SU-DHL-6 (cell line): ENCODE measurements around the gene FBXO17.

Experiments used
- H2AFZ ChIP-seq: fragments of 200-600 bp; sonication (generic); 2 replicates; pipeline ENCODE4 v1.6.1; 2014; ENCODE audit warnings: low read depth, mild to moderate bottlenecking, moderate library complexity, mixed read lengths, antibody characterized with exemption, low read length; ENCODE audit not compliant: severe bottlenecking
- H3F3A ChIP-seq: fragments of 200-600 bp; shearing (Covaris generic); 2 replicates; pipeline ENCODE4 v1.6.0; 2016; ENCODE audit warnings: antibody characterized with exemption, mild to moderate bottlenecking; ENCODE audit not compliant: insufficient read depth
- H3K27ac ChIP-seq: fragments of 200-600 bp; sonication (generic); 2 replicates; pipeline ENCODE4 v1.5.1; 2016; ENCODE audit warnings: low read depth, mild to moderate bottlenecking, low read length, moderate library complexity, mixed read lengths
- H3K27me3 ChIP-seq: fragments of 200-600 bp; sonication (generic), shearing (Covaris generic); 2 replicates; pipeline ENCODE4 v1.6.0; 2014; ENCODE audit warnings: mild to moderate bottlenecking, low read length
- H3K36me3 ChIP-seq: fragments of 200-600 bp; sonication (generic); 2 replicates; pipeline ENCODE4 v1.6.1; 2014; ENCODE audit warnings: mild to moderate bottlenecking, low read length, mixed read lengths
- H3K4me2 ChIP-seq: fragments of 300-600, 200-600 bp; shearing (Covaris generic), sonication (generic); 2 replicates; pipeline ENCODE4 v1.6.0; 2014; ENCODE audit warnings: low read length, low read depth, mild to moderate bottlenecking; ENCODE audit not compliant: poor library complexity, severe bottlenecking
- H3K4me3 ChIP-seq: fragments of 200-600 bp; sonication (generic); 2 replicates; pipeline ENCODE4 v1.5.1; 2014; ENCODE audit warnings: antibody characterized with exemption, low read length, mild to moderate bottlenecking, mixed read lengths; ENCODE audit not compliant: insufficient read depth, poor library complexity, severe bottlenecking
- H3K79me2 ChIP-seq: fragments of 200-600 bp; sonication (generic); 2 replicates; pipeline ENCODE4 v1.6.1; 2014; ENCODE audit warnings: mild to moderate bottlenecking, low read length, moderate library complexity; ENCODE audit not compliant: insufficient read depth
- H3K9ac ChIP-seq: fragments of 200-600 bp; sonication (generic); 2 replicates; pipeline ENCODE4 v1.7.0; 2014; ENCODE audit warnings: mild to moderate bottlenecking, low read length
- H3K9me2 ChIP-seq: fragments of 200-600 bp; sonication (generic); replicated peaks from 2 replicates; pipeline ENCODE4 v1.6.1; 2014; ENCODE audit warnings: low read length; ENCODE audit not compliant: insufficient read depth
- H3K9me3 ChIP-seq: fragments of 200-600 bp; sonication (generic); 2 replicates; pipeline ENCODE4 v1.6.1; 2014; ENCODE audit warnings: low read length, mixed read lengths; ENCODE audit not compliant: insufficient read depth
- H4K20me1 ChIP-seq: fragments of 200-600 bp; sonication (generic); 2 replicates; pipeline ENCODE4 v1.6.1; 2014; ENCODE audit warnings: low read depth, mild to moderate bottlenecking, antibody characterized with exemption, low read length, moderate library complexity, mixed read lengths
- EZH2phosphoT487 ChIP-seq: fragments of 200-600 bp; sonication (generic), shearing (Covaris generic); conservative IDR thresholded peaks from 2 replicates; pipeline ENCODE4 v1.6.1; 2018; ENCODE audit warnings: mild to moderate bottlenecking, antibody characterized with exemption, low read length, moderate library complexity, mixed read lengths
- TF ChIP-seq, protein P1 (sequence below): fragments of 200-600 bp; sonication (generic); IDR thresholded peaks from one replicate; pipeline ENCODE4 v1.5.1; 2017; ENCODE audit warnings: antibody characterized with exemption, mild to moderate bottlenecking, low read length, moderate library complexity; ENCODE audit not compliant: insufficient read depth, poor library complexity, severe bottlenecking

Gene FBXO17

DNA sequence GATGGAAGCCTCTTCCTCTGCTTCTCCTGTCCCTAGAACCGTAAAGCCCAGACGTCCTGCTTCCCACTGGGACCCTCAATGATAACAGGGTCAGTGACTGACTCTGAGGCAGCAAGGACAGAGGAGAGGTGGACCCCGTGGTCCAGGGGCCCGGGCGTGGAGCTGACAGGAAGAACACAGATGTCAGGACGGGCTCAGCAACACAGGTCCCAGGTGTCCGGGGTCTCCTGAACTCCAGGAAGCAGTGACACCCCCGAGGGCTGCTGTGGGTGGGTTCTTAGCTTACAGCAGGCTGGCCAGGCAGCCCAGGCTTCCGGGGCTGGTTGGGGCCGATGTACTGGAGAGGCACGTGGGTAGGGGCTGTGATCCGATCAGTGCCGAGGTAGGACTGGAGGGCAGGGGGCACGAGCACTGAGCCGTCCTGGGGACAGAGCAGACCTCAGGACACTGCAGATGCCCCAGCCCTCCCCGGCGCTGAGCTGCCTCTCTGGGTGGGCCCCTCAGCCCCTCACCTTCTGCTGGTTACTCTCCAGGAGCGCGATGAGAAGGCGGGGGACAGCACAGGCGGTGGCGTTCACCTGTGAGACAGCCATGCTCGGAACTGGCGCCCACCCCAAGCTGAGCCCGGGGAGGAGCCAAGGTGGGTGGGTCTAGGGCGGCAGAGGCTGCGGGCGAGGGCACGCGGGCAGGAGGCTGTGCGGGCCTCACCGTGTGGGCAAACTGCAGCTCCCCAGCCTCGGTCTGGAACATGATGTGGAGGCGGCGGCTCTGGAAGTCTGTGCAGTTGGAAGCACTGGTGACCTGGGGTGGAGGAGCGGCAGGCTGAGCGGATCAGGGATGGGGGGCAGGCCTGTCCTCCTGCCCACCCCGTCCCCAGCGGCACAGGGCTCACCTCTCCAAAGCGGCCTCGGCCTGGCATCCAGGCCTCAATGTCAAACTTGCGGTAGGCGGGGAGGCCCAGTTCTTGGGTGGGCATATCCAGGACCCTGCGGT is 59.9 kb downstream of the FBXO17 start:
- TF ChIP-seq EZH2phosphoT487, result no peak
- TF ChIP-seq, protein P1, sequence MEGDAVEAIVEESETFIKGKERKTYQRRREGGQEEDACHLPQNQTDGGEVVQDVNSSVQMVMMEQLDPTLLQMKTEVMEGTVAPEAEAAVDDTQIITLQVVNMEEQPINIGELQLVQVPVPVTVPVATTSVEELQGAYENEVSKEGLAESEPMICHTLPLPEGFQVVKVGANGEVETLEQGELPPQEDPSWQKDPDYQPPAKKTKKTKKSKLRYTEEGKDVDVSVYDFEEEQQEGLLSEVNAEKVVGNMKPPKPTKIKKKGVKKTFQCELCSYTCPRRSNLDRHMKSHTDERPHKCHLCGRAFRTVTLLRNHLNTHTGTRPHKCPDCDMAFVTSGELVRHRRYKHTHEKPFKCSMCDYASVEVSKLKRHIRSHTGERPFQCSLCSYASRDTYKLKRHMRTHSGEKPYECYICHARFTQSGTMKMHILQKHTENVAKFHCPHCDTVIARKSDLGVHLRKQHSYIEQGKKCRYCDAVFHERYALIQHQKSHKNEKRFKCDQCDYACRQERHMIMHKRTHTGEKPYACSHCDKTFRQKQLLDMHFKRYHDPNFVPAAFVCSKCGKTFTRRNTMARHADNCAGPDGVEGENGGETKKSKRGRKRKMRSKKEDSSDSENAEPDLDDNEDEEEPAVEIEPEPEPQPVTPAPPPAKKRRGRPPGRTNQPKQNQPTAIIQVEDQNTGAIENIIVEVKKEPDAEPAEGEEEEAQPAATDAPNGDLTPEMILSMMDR, result no peak
- Histone ChIP-seq H4K20me1 (no peaks in the 10 kb centered on the region), H3K36me3 (no peaks in the 10 kb centered on the region), H3K9me3 (no peaks in the 10 kb centered on the region), H3K9ac (no peak overlapping the region), H3K27me3 (no peaks in the 10 kb centered on the region), H3K27ac (no peak overlapping the region), H3K4me3 (no peak overlapping the region), H3K9me2 (no peaks in the 10 kb centered on the region), H3F3A (no peaks in the 10 kb centered on the region), H3K79me2 (no peaks in the 10 kb centered on the region), H3K4me2 (no peak overlapping the region), H2AFZ (no peak overlapping the region)

DNA sequence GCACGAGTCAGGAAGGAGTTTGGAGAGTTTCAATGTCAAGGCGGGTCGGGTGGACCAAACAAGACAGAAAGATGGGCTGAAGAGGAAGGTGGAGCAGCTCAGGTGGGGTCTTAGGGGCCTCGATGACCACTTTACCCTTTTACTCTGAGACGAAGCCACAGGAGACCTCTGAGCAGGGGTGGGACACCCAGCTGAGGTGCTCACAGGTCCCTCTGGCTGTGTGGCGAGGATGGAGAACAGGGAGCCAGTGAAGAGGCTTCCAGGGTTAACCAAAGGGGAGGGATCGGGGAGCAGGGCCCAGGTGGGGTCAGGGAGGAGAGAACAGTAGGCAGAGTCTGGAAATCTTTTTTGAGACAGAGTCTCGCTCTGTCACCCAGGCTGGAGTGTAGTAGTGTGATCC is 61.6 kb downstream of the FBXO17 start:
- Histone ChIP-seq H3K79me2 (no peaks in the 10 kb centered on the region), H3K4me2 (no peak overlapping the region), H3K27ac (no peak overlapping the region), H3K9ac (no peak overlapping the region), H4K20me1 (no peaks in the 10 kb centered on the region), H3K9me3 (no peaks in the 10 kb centered on the region), H2AFZ (no peak overlapping the region), H3K9me2 (no peaks in the 10 kb centered on the region), H3K36me3 (no peaks in the 10 kb centered on the region), H3K27me3 (no peaks in the 10 kb centered on the region), H3K4me3 (no peak overlapping the region), H3F3A (no peaks in the 10 kb centered on the region)
- TF ChIP-seq, protein P1, result no peak
- TF ChIP-seq EZH2phosphoT487, result no peak

DNA sequence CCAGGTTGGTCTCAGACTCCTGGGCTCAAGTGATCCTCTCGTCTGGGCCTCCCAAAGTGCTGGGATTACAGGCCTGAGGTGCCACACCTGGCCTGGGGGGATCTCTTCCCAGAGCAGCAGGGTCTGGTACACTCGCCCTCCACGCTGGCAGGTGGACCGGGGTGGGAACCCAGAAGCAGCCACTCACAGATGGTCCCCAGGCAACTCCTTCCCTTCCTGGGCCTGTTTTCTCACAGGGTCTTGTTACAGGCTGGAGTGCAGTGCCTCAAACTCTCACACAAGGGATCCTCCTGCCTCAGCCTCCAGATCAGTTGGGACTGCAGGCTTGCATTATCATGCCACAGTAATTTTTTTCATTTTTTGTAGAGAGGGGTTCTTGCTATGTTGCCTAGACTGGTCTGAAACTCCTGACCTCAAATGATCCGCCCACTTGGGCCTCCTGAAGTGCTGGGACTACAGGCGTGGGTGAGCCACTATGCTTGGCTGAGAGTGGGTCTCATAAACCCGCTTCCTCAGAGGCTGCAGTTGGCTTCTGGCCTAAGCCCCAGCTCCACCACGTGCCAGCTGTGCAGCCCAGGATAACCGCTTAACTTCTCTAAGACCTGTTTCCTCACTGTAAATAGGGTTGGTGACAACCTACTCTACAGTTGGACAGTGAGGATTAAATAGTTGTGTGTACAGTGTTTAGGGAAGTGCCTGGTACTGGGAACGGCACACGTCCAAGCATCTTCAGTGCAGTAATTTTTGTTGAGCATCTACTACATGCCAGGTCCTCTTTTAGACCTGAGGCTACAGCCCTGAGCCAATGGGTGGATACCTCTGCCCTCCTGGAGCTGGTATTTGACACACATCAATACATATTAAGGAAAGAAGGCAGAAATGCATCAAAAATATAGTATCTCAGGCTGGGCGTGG is 62.7 kb downstream of the FBXO17 start:
- H3K4me3 ChIP-seq, result no peak overlapping the region
- no peaks in the 10 kb centered on the region for H3K27me3 ChIP-seq
- H3K27ac ChIP-seq, result no peak overlapping the region
- no peak overlapping the region for H2AFZ ChIP-seq
- H3K4me2 ChIP-seq, result no peak overlapping the region
- TF ChIP-seq, protein P1, result no peak
- TF ChIP-seq EZH2phosphoT487, result no peak
- H4K20me1 ChIP-seq, result no peaks in the 10 kb centered on the region
- no peak overlapping the region for H3K9ac ChIP-seq
- no peaks in the 10 kb centered on the region for H3K9me3 ChIP-seq
- no peaks in the 10 kb centered on the region for H3K9me2 ChIP-seq
- H3K36me3 ChIP-seq, result no peaks in the 10 kb centered on the region
- no peaks in the 10 kb centered on the region for H3K79me2 ChIP-seq
- H3F3A ChIP-seq, result no peaks in the 10 kb centered on the region
